Measurements from ENCODE around the gene CT45A8.
"Not testable (repeated sequence)": the region's sequence is repeated elsewhere in the genome, so short reads cannot be mapped to it uniquely, and the experiment has no call there.

Gene CT45A8

GRCh38 chrX:135854438-135854837 lies at the start of gene CT45A8:
TSS of gene CT45A8 (minus strand) at chrX:135854538. CDS start at chrX:135850783, 3,755 bp downstream.
- not testable (repeated sequence) for H3K9me3 ChIP-seq (ENCODE audit: low read length); H3K9ac ChIP-seq (ENCODE audit: low read length); H3K27ac ChIP-seq (ENCODE audit: low read depth, low read length); H3K4me3 ChIP-seq (ENCODE audit: low read depth in 1 of 2, low read length in 2 of 2); H3K27me3 ChIP-seq (ENCODE audit: control insufficient read depth in 1 of 2, insufficient read depth in 2 of 2, low read length in 2 of 2); H3K36me3 ChIP-seq (ENCODE audit: insufficient read depth, low read length); H3K4me1 ChIP-seq (ENCODE audit: insufficient read depth, low read length)

- H3K27ac ChIP-seq (ENCODE audit: low read depth, low read length): no peak within 1 kb of the TSS
- no peaks in the 10 kb centered on the region for H3K9me3 ChIP-seq (ENCODE audit: low read length)
- H3K36me3 ChIP-seq (ENCODE audit: insufficient read depth, low read length): no peaks in the 10 kb centered on the region
- H3K9ac ChIP-seq (ENCODE audit: low read length): no peak within 1 kb of the TSS
- no peaks in the 10 kb centered on the region for H3K27me3 ChIP-seq (ENCODE audit: control insufficient read depth in 1 of 2, insufficient read depth in 2 of 2, low read length in 2 of 2)
- no peaks in the 10 kb centered on the region for H3K4me1 ChIP-seq (ENCODE audit: insufficient read depth, low read length)
- no peak within 1 kb of the TSS for H3K4me3 ChIP-seq (ENCODE audit: low read depth in 1 of 2, low read length in 2 of 2)
Measured at GRCh38 chrX:135893294-135893817, 39.0 kb upstream of the CT45A8 start, which contains the start of the genes CT45A10 and SAGE1. TSS of gene CT45A10 (minus strand) at chrX:135893444. CDS start at chrX:135885344, 8,100 bp downstream. TSS of gene SAGE1 (plus strand) at chrX:135893716. CDS start at chrX:135896243, 2,527 bp downstream.

DNA sequence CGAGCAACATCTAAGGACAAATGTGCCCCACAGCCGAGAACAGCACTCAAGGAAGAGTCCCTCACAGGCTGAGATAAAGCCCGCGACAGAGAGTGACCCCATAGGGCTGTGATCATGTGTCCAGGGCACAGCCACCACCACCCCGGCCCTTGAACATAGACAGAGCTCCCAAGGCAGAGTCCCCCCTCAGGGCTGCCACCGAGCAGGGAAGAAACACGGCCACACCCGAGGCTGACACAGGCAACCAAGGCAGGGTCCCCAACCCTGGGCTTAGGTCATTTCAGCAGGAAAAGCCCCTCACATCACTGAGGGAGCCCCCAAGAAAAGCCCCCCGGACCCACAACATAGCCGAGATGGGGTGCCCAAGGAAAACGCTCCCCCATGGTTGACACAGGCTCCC lies 38.4 kb upstream of the CT45A8 start:
- H3K27ac ChIP-seq (ENCODE audit: low read depth, low read length): no peak overlapping the region
- H3K9me3 ChIP-seq (ENCODE audit: low read length): no peaks in the 10 kb centered on the region
- H3K4me3 ChIP-seq (ENCODE audit: low read depth in 1 of 2, low read length in 2 of 2): no peak overlapping the region
- no peaks in the 10 kb centered on the region for H3K36me3 ChIP-seq (ENCODE audit: insufficient read depth, low read length)
- no peaks in the 10 kb centered on the region for H3K4me1 ChIP-seq (ENCODE audit: insufficient read depth, low read length)
- no peaks in the 10 kb centered on the region for H3K27me3 ChIP-seq (ENCODE audit: control insufficient read depth in 1 of 2, insufficient read depth in 2 of 2, low read length in 2 of 2)
- H3K9ac ChIP-seq (ENCODE audit: low read length): no peak overlapping the region

DNA sequence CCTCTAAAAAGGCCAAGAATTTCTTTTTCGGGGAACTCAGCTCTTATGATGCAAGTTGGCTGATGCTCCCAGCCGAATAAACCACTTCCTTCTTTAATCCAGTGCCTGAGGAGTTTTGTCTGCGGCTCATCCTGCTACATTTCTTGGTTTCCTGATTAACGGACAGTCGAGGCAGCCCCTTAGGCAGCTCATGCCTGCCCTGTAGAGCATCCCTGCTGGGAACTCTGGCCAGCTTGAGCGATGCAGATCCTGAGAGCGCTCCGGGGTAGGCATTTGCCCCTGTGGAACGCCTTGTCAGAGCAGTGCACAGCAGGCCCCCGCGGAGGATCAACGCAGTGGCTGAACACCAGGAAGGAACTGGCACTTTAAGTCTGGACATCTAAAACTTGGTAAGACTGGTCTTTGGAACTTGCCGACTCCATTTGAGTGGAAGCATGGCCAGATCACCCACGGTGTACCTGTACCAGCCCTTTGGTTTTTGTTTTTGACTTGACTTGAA lies 35.8 kb upstream of the CT45A8 start:
- no peak overlapping the region for H3K27ac ChIP-seq (ENCODE audit: low read depth, low read length)
- H3K4me3 ChIP-seq (ENCODE audit: low read depth in 1 of 2, low read length in 2 of 2): no peak overlapping the region
- no peaks in the 10 kb centered on the region for H3K9me3 ChIP-seq (ENCODE audit: low read length)
- H3K4me1 ChIP-seq (ENCODE audit: insufficient read depth, low read length): no peaks in the 10 kb centered on the region
- H3K27me3 ChIP-seq (ENCODE audit: control insufficient read depth in 1 of 2, insufficient read depth in 2 of 2, low read length in 2 of 2): no peaks in the 10 kb centered on the region
- no peak overlapping the region for H3K9ac ChIP-seq (ENCODE audit: low read length)
- H3K36me3 ChIP-seq (ENCODE audit: insufficient read depth, low read length): no peaks in the 10 kb centered on the region

DNA sequence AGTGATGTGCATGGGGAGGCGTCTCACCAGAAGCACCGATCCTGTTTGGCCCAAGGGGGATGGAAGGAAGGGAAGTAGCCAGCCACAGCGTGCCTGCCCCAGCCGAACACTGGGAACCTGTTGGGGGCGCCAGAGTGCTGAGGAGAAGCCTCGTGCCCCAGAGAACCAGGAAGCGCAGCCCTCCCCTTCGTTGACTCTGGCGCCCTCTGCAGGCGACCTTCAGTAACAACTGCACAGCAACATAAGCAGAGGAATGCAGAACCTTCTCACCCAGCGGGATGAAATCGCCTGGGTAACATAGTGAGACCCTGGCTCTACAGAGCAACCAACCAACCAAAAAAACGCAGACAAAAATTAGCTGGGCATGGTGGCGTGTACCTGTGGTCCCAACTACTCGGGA lies 34.6 kb upstream of the CT45A8 start:
- not testable (repeated sequence) for H3K4me1 ChIP-seq (ENCODE audit: insufficient read depth, low read length); H3K9me3 ChIP-seq (ENCODE audit: low read length); H3K4me3 ChIP-seq (ENCODE audit: low read depth in 1 of 2, low read length in 2 of 2); H3K36me3 ChIP-seq (ENCODE audit: insufficient read depth, low read length); H3K27me3 ChIP-seq (ENCODE audit: control insufficient read depth in 1 of 2, insufficient read depth in 2 of 2, low read length in 2 of 2); H3K27ac ChIP-seq (ENCODE audit: low read depth, low read length); H3K9ac ChIP-seq (ENCODE audit: low read length)

- not testable (repeated sequence) for H3K27me3 ChIP-seq (ENCODE audit: control insufficient read depth in 1 of 2, insufficient read depth in 2 of 2, low read length in 2 of 2); H3K4me1 ChIP-seq (ENCODE audit: insufficient read depth, low read length); H3K4me3 ChIP-seq (ENCODE audit: low read depth in 1 of 2, low read length in 2 of 2); H3K36me3 ChIP-seq (ENCODE audit: insufficient read depth, low read length); H3K9me3 ChIP-seq (ENCODE audit: low read length); H3K27ac ChIP-seq (ENCODE audit: low read depth, low read length); H3K9ac ChIP-seq (ENCODE audit: low read length)
Measured at GRCh38 chrX:135888230-135888629, 33.9 kb upstream of the CT45A8 start.

GRCh38 chrX:135882741-135883140 lies 28.4 kb upstream of the CT45A8 start:
- not testable (repeated sequence) for H3K4me3 ChIP-seq (ENCODE audit: low read depth in 1 of 2, low read length in 2 of 2); H3K4me1 ChIP-seq (ENCODE audit: insufficient read depth, low read length); H3K36me3 ChIP-seq (ENCODE audit: insufficient read depth, low read length); H3K9me3 ChIP-seq (ENCODE audit: low read length); H3K27ac ChIP-seq (ENCODE audit: low read depth, low read length); H3K9ac ChIP-seq (ENCODE audit: low read length); H3K27me3 ChIP-seq (ENCODE audit: control insufficient read depth in 1 of 2, insufficient read depth in 2 of 2, low read length in 2 of 2)

DNA sequence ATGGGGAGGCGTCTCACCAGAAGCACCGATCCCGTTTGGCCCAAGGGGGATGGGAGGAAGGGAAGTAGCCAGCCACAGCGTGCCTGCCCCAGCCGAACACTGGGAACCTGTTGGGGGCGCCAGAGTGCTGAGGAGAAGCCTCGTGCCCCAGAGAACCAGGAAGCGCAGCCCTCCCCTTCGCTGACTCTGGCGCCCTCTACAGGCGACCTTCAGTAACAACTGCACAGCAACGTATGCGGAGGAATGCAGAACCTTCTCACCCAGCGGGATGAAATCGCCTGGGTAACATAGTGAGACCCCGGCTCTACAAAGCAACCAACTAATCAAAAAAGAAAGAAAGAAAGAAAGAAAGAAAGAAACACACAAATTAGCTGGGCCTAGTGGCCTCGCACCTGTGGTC lies 17.4 kb upstream of the CT45A8 start, which contains the start of gene CT45A9:
CT45A9 (minus strand) TSS at position 101 of the 400 bp plus-strand sequence. CDS start 3,751 bp downstream, outside the sequence.
- not testable (repeated sequence) for H3K9ac ChIP-seq (ENCODE audit: low read length); H3K4me1 ChIP-seq (ENCODE audit: insufficient read depth, low read length); H3K27ac ChIP-seq (ENCODE audit: low read depth, low read length); H3K9me3 ChIP-seq (ENCODE audit: low read length); H3K36me3 ChIP-seq (ENCODE audit: insufficient read depth, low read length); H3K27me3 ChIP-seq (ENCODE audit: control insufficient read depth in 1 of 2, insufficient read depth in 2 of 2, low read length in 2 of 2); H3K4me3 ChIP-seq (ENCODE audit: low read depth in 1 of 2, low read length in 2 of 2)

- H3K4me3 ChIP-seq (ENCODE audit: low read depth in 1 of 2, low read length in 2 of 2); H3K27ac ChIP-seq (ENCODE audit: low read depth, low read length); H3K36me3 ChIP-seq (ENCODE audit: insufficient read depth, low read length); H3K4me1 ChIP-seq (ENCODE audit: insufficient read depth, low read length); H3K9me3 ChIP-seq (ENCODE audit: low read length); H3K9ac ChIP-seq (ENCODE audit: low read length); H3K27me3 ChIP-seq (ENCODE audit: control insufficient read depth in 1 of 2, insufficient read depth in 2 of 2, low read length in 2 of 2): not testable (repeated sequence)
Measured at GRCh38 chrX:135837180-135837579, 17.2 kb downstream of the CT45A8 start, which contains the start of gene CT45A7. TSS of gene CT45A7 (minus strand) at chrX:135837280. CDS start at chrX:135833533, 3,747 bp downstream.

- not testable (repeated sequence) for H3K4me1 ChIP-seq (ENCODE audit: insufficient read depth, low read length); H3K27ac ChIP-seq (ENCODE audit: low read depth, low read length); H3K9ac ChIP-seq (ENCODE audit: low read length); H3K9me3 ChIP-seq (ENCODE audit: low read length); H3K36me3 ChIP-seq (ENCODE audit: insufficient read depth, low read length); H3K27me3 ChIP-seq (ENCODE audit: control insufficient read depth in 1 of 2, insufficient read depth in 2 of 2, low read length in 2 of 2); H3K4me3 ChIP-seq (ENCODE audit: low read depth in 1 of 2, low read length in 2 of 2)
Measured at GRCh38 chrX:135819912-135820311, 34.4 kb downstream of the CT45A8 start, which contains the start of gene CT45A2. TSS of gene CT45A2 (minus strand) at chrX:135820012. CDS start at chrX:135816265, 3,747 bp downstream.

DNA sequence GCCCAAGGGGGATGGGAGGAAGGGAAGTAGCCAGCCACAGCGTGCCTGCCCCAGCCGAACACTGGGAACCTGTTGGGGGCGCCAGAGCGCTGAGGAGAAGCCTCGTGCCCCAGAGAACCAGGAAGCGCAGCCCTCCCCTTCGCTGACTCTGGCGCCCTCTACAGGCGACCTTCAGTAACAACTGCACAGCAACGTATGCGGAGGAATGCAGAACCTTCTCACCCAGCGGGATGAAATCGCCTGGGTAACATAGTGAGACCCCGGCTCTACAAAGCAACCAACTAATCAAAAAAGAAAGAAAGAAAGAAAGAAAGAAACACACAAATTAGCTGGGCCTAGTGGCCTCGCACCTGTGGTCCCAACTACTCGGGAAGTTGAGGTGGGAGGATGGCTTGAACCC lies 51.7 kb downstream of the CT45A8 start, which contains the start of gene CT45A6:
CT45A6 (minus strand) TSS at position 101 of the 400 bp plus-strand sequence. CDS start 3,794 bp downstream, outside the sequence.
- not testable (repeated sequence) for H3K36me3 ChIP-seq (ENCODE audit: insufficient read depth, low read length); H3K4me1 ChIP-seq (ENCODE audit: insufficient read depth, low read length); H3K27me3 ChIP-seq (ENCODE audit: control insufficient read depth in 1 of 2, insufficient read depth in 2 of 2, low read length in 2 of 2); H3K9ac ChIP-seq (ENCODE audit: low read length); H3K4me3 ChIP-seq (ENCODE audit: low read depth in 1 of 2, low read length in 2 of 2); H3K9me3 ChIP-seq (ENCODE audit: low read length); H3K27ac ChIP-seq (ENCODE audit: low read depth, low read length)

All from muscle layer of colon (tissue), 2 donors.